Spleen (tissue), 11 donors: ENCODE data around the gene MORN3. TPM values are rescaled to one million over a fixed set of nuclear protein-coding genes. Genes with fewer than 3 reads are reported as not detected.
A peak's percentile ranks its signal among the peaks of the same experiment; 100 is the strongest.
"Not testable (repeated sequence)": the region's sequence is repeated elsewhere in the genome, so short reads cannot be mapped to it uniquely, and the experiment has no call there.

Experiments
- DNase-seq: peaks from one replicate; pipeline ENCODE4 v3.0.0-alpha.2; 2020
- H3K27ac ChIP-seq, 8 donors: fragments of 200-600 bp; sonication (generic) in 7 of 8; 1 replicate in 4 of 8; 2 replicates in 4 of 8; pipeline versions ENCODE4 v1.5.0 to v1.8.0; 2016 to 2021; ENCODE audit warnings: inconsistent platforms in 4 of 8, mild to moderate bottlenecking in 4 of 8, moderate library complexity in 1 of 8
- H3K27me3 ChIP-seq, 7 donors: fragments of 200-600 bp; sonication (generic) in 6 of 7; replicated peaks in 1 of 7; 1 replicate in 4 of 7; 2 replicates in 3 of 7; pipeline versions ENCODE4 v1.5.0 to v1.8.0; 2016 to 2021; ENCODE audit warnings: inconsistent platforms in 3 of 7, mild to moderate bottlenecking in 1 of 7
- H3K36me3 ChIP-seq, 6 donors: fragments of 200-600 bp; sonication (generic) in 5 of 6; 1 replicate in 4 of 6; 2 replicates in 2 of 6; pipeline versions ENCODE4 v1.5.0 to v1.8.0; 2016 to 2021; ENCODE audit warnings: inconsistent platforms in 2 of 6
- H3K4me1 ChIP-seq, 6 donors: fragments of 200-600 bp; sonication (generic) in 5 of 6; 1 replicate in 3 of 6; 2 replicates in 3 of 6; pipeline versions ENCODE4 v1.5.0 to v1.8.0; 2016 to 2021; ENCODE audit warnings: inconsistent platforms in 3 of 6
- H3K4me3 ChIP-seq, 8 donors: fragments of 200-600 bp; sonication (generic) in 7 of 8; 1 replicate in 4 of 8; 2 replicates in 4 of 8; pipeline versions ENCODE4 v1.5.0 to v1.8.0; 2016 to 2021; ENCODE audit warnings: inconsistent platforms in 4 of 8, mild to moderate bottlenecking in 4 of 8, moderate library complexity in 2 of 8
- H3K9me3 ChIP-seq, 8 donors: fragments of 200-600 bp; sonication (generic) in 7 of 8; 1 replicate in 4 of 8; 2 replicates in 4 of 8; pipeline versions ENCODE4 v1.5.0 to v1.8.0; 2016 to 2021; ENCODE audit warnings: inconsistent platforms in 4 of 8
- CTCF ChIP-seq, 11 experiments: fragments of 200-600 bp in 7 of 11; fragments of 450-650 bp in 4 of 11; sonication (generic) in 4 of 11; IDR thresholded peaks in 8 of 11; conservative IDR thresholded peaks in 3 of 11; 1 replicate in 7 of 11; 2 replicates in 4 of 11; pipeline versions ENCODE4 v1.4.0 to v1.8.0; 2016 to 2021; ENCODE audit warnings: antibody characterized with exemption in 11 of 11, inconsistent platforms in 4 of 11, mild to moderate bottlenecking in 1 of 11
- POLR2A ChIP-seq, 3 donors: fragments of 450-650 bp; IDR thresholded peaks; one replicate each; pipeline ENCODE4 v1.5.1; 2017; ENCODE audit warnings: antibody characterized with exemption in 3 of 3, mild to moderate bottlenecking in 1 of 3
- POLR2AphosphoS5 ChIP-seq, 3 donors: sonication (generic); formaldehyde crosslinking; IDR thresholded peaks; one replicate each; pipeline ENCODE4 v1.5.1; 2017; ENCODE audit warnings: antibody characterized with exemption in 3 of 3
- WGBS, 5 donors: extraction: QIAGEN DNeasy Blood & Tissue Kit in 3 of 5; methylation state at CpG; one replicate each; pipeline versions ENCODE4 v1.1.5 to v1.1.7; 2013 to 2018; 5-methylcytosine and 5-hydroxymethylcytosine counted together
- intact Hi-C: fragments of 100-400 bp; cut with DNase I; formaldehyde crosslinking; loops from one replicate; pipeline ENCODE4 v1.15.0; 2023; ENCODE audit warnings: low total_unique reads
- polyA plus RNA-seq, 3 donors: library from polyadenylated mRNA; stranded (reverse); fragments of 200-250 nt; gene quantifications; one replicate each; pipeline ENCODE4 v1.2.1, GENCODE V29; 2013
- total RNA-seq, 7 donors: library from RNA; depleted of rRNA in 3 of 7; stranded (reverse); fragments of >200 nt in 3 of 7; fragmentation: NEBNext Ultra II Directional in 4 of 7; extraction: Animal tissue kit (Norgen Biotek cat#: 25700) in 4 of 7; gene quantifications; one replicate each; pipeline versions ENCODE4 v1.1.0 to v1.2.1, GENCODE V29; 2016 to 2021
- donor health status: healthy with polysubstance abuse.
- donor health status: DM: no; HTN: no; CAD: no; lungs with moderate emphysema.
- donor health status: DM: no; HTN: no; CAD: no.
- donor health status: Bipolar disorder and iron deficiency.
- donor health status: healthy.
- donor health status: DM: no; HTN: no; CAD: no.
- donor health status: DM: yes; HTN: yes; CAD: no.

The MORN3 gene
- total and polyA plus RNA-seq, 10 donors: 0.17 to 2.5 (median 1.0) TPM; not detected in 1

DNA sequence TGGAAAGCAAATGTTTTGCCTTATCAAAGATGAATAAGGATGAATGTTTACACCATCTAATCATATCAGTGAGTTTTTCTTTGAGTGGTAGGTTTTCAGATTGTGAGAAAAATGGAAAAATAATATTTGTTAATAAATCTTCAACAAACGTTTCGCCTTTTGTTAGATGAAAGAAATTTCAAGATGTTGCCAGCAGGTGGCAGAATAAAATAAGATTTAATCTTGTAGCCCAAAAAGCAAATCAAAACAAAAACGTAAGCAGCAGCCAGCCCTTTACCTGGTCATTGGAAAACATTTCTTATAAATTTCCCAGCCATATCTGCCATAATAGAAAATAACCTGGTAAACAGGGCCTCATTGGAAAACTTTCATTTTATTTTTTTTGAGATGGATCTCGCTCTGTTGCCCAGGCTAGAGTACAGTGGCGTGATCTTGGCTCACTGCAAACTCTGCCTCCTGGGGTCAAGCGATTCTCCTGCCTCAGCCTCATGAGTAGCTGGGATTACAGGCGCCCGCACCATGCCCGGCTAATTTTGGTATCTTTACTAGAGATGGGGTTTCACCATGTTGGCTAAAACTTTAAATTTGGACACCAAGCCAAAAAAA, 27.7 kb upstream of the MORN3 start:
- no peak for DNase-seq
- H3K36me3 ChIP-seq: no peaks in the 10 kb centered on the region
- TF ChIP-seq CTCF (IDR thresholded peaks at IDR 0.05 in 8 of 11, conservative IDR thresholded peaks at IDR 0.05 in 3 of 11): peak; percentile 32 to 79 (median 67)
- TF ChIP-seq POLR2AphosphoS5 (IDR thresholded peaks at IDR 0.05): no peak
- peaks cover 0 to 8% (median 4%) of the 10 kb centered on the region in 6 donors for H3K4me1 ChIP-seq
- no peaks in the 10 kb centered on the region for H3K27me3 ChIP-seq
- no peak overlapping the region for H3K27ac ChIP-seq
- intact Hi-C loops: loop anchor here (2.0 to 5.0 kb wide), 2 partner anchors 76 to 95 kb away; partner anchors contain the start of gene RHOF
- H3K9me3 ChIP-seq: no peaks in the 10 kb centered on the region
- no peak overlapping the region for H3K4me3 ChIP-seq
- 43 to 56% (median 53%) methylated on average over 9 of the region's 9 CpGs for WGBS, 5 donors

DNA sequence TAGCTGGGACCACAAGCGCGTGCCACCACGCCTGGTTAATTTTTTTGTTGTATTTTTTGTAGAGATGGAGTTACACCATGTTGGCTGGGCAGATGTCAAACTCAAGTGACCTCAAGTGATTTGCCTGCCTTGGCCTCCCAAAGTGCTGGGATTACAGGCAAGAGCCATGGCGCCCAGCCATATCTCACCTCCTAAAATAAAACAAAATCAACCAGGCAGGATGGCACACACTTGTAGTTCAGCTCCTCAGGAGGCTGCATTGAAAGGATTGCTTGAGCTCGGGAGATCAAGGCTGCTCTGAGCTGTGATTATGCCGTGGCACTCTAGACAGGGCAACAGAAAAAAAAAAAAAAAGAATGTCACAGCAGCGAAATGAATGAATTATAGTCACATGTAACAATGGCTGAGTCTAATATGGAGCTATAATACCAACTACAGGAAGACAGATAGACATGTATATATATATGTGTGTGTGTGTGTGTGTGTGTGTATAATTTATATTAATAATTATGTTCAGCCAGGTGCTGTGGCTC, 23.8 kb upstream of the MORN3 start:
- Histone ChIP-seq H3K9me3 (no peaks in the 10 kb centered on the region), H3K36me3 (no peaks in the 10 kb centered on the region), H3K4me3 (no peak overlapping the region), H3K27ac (no peak overlapping the region), H3K4me1 (peaks cover 0 to 8% (median 4%) of the 10 kb centered on the region in 6 donors), H3K27me3 (no peaks in the 10 kb centered on the region)
- TF ChIP-seq POLR2AphosphoS5 (IDR thresholded peaks at IDR 0.05) (no peak), POLR2A (IDR thresholded peaks at IDR 0.05) (no peak), CTCF (IDR thresholded peaks at IDR 0.05 in 8 of 11, conservative IDR thresholded peaks at IDR 0.05 in 3 of 11) (no peak)
- intact Hi-C loops: no loop called here
- no peak for DNase-seq
- WGBS, 5 donors: 80 to 93% (median 81%) methylated on average over 7 of the region's 7 CpGs

GRCh38 chr12:121692744-121693143, 23.3 kb upstream of the MORN3 start:
- DNase-seq, H3K27ac ChIP-seq, H3K36me3 ChIP-seq, H3K27me3 ChIP-seq, H3K4me3 ChIP-seq, intact Hi-C loops, H3K9me3 ChIP-seq: not testable (repeated sequence)
- 74 to 82% (median 76%) methylated on average over 3 of the region's 3 CpGs for WGBS, 5 donors
- peaks cover 0 to 11% (median 4%) of the 10 kb centered on the region in 6 donors for H3K4me1 ChIP-seq

DNA sequence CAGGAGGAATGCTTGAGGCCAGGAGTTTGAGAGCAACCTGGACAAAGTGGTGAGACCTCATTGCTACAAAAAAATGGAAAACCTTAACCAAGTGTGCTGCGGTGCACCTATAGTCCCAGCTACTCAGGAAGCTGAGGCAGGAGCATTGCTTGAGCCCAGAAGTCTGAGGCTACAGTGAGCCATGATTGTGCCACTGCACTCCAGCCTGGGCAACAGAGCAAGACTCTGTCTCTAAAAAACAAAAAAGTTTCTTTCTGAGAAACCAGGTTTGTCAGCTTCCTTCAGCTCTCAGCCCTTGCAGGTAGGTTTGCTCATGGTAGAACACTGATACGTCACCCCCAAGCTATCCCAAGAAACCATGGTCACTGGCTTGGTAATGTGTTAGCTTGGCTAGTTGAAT, 20.0 kb upstream of the MORN3 start:
- Histone ChIP-seq H3K4me1 (peaks cover 6 to 22% (median 16%) of the 10 kb centered on the region in 6 donors), H3K9me3 (no peaks in the 10 kb centered on the region), H3K4me3 (no peak overlapping the region), H3K36me3 (no peaks in the 10 kb centered on the region), H3K27ac (no peak overlapping the region), H3K27me3 (no peaks in the 10 kb centered on the region)
- 90 to 100% (median 98%) methylated on average over 2 of the region's 2 CpGs for WGBS, 5 donors
- intact Hi-C loops: no loop called here
- no peak for DNase-seq
- TF ChIP-seq CTCF (IDR thresholded peaks at IDR 0.05 in 8 of 11, conservative IDR thresholded peaks at IDR 0.05 in 3 of 11) (no peak), POLR2AphosphoS5 (IDR thresholded peaks at IDR 0.05) (no peak), POLR2A (IDR thresholded peaks at IDR 0.05) (no peak)
